Body of pancreas (tissue), 4 donors: ENCODE measurements around the gene PPP2R2B.

ENCODE experiments used
- CTCF ChIP-seq, 7 experiments: fragments of 450-650 bp in 4 of 7; fragments of 200-600 bp in 3 of 7; sonication (generic) in 3 of 7; IDR thresholded peaks; one replicate each; pipeline ENCODE4 v1.5.1; 2016 to 2019; ENCODE audit warnings: antibody characterized with exemption in 7 of 7
- POLR2A ChIP-seq, 3 donors: fragments of 450-650 bp; IDR thresholded peaks; one replicate each; pipeline ENCODE4 v1.6.1; 2016; ENCODE audit warnings: antibody characterized with exemption in 3 of 3, mild to moderate bottlenecking in 2 of 3

- TF ChIP-seq CTCF (IDR thresholded peaks at IDR 0.05) (no peak), POLR2A (IDR thresholded peaks at IDR 0.05) (no peak)
These were observed 13.0 kb upstream of the PPP2R2B start for GRCh38 chr5:146891511-146891910.
